Dermis microvascular lymphatic vessel endothelial cell (primary cell): ENCODE results near the gene NBAS. TPM values are rescaled to one million over a fixed set of nuclear protein-coding genes. Genes with fewer than 3 reads are reported as not detected.
A peak's percentile ranks its signal among the peaks of the same experiment; 100 is the strongest.

ENCODE experiments used
- DNase-seq, 2 donors: peaks; one replicate each; pipeline versions ENCODE4 v3.0.0 to v3.0.0-alpha.2; 2010; ENCODE audit warnings: low read depth in 2 of 2
- total RNA-seq: library from RNA; depleted of rRNA; stranded (reverse); fragments of >200 nt; gene quantifications from 2 replicates; pipeline ENCODE4 v1.2.1, GENCODE V29; 2014

Gene NBAS
- total RNA-seq, 1 donor from 2014 or later, result 69.8 TPM

- DNase-seq, result no peak
Measured at GRCh38 chr2:15591373-15591691, 30.2 kb upstream of the NBAS start.

- peak; percentile 63 to 79 for DNase-seq
Measured at GRCh38 chr2:15588329-15588919, 27.3 kb upstream of the NBAS start.

GRCh38 chr2:15584767-15585469 lies 23.8 kb upstream of the NBAS start:
- peak in 1 of 2 donors; percentile 26 for DNase-seq

- no peak for DNase-seq
Measured at GRCh38 chr2:15584316-15584715, 23.2 kb upstream of the NBAS start.

GRCh38 chr2:15583826-15584225 lies 22.7 kb upstream of the NBAS start:
- DNase-seq, result no peak

GRCh38 chr2:15582710-15583357 lies 21.7 kb upstream of the NBAS start:
- DNase-seq, result no peak

GRCh38 chr2:15580451-15580850 lies 19.3 kb upstream of the NBAS start:
- DNase-seq, result no peak

- DNase-seq, result peak in 1 of 2 donors; percentile 88
Measured at GRCh38 chr2:15579641-15580040, 18.5 kb upstream of the NBAS start.

GRCh38 chr2:15577071-15577735 lies 16.1 kb upstream of the NBAS start:
- peak; percentile 70 to 86 for DNase-seq

- no peak for DNase-seq
Measured at GRCh38 chr2:15571729-15572128, 10.6 kb upstream of the NBAS start.

GRCh38 chr2:15570104-15570503 lies 9.0 kb upstream of the NBAS start:
- no peak for DNase-seq

GRCh38 chr2:15568874-15569273 lies 7.7 kb upstream of the NBAS start:
- no peak for DNase-seq

- no peak for DNase-seq
Measured at GRCh38 chr2:15566912-15567311, 5.8 kb upstream of the NBAS start.

GRCh38 chr2:15565994-15566671 lies 5.0 kb upstream of the NBAS start:
- DNase-seq, result no peak

GRCh38 chr2:15565392-15565791 lies 4.3 kb upstream of the NBAS start:
- no peak for DNase-seq

- no peak for DNase-seq
Measured at GRCh38 chr2:15563227-15564100, 2.3 kb upstream of the NBAS start.

- no peak for DNase-seq
Measured at GRCh38 chr2:15562354-15563031, 1.4 kb upstream of the NBAS start.

- peak in 1 of 2 donors; percentile 42 for DNase-seq
Measured at GRCh38 chr2:15561574-15562344, 625 bp upstream of the NBAS start.

GRCh38 chr2:15560140-15560987 lies 770 bp downstream of the NBAS start:
- DNase-seq, result peak in 1 of 2 donors; percentile 57
